Panc1 (cell line): ENCODE measurements around the gene STYXL1. TPM values are rescaled to one million over a fixed set of nuclear protein-coding genes. Genes with fewer than 3 reads are reported as not detected.

Experiments
- ATAC-seq: fragments of 200-7000 bp; cut with Tn5 transposase; 2 replicates; pipeline ENCODE4 v1.9.1; 2020; ENCODE audit warnings: mild to moderate bottlenecking, moderate library complexity
- BruUV-seq: library from RNA; stranded (reverse); fragments of 400-500 nt; replicated peaks from 2 replicates; lab custom pipeline; 2021; lab: Mats Ljungman, UMichigan
- CTCF ChIA-PET: fragments of 300-600 bp; sonication (Branson Sonifier 250); formaldehyde crosslinking; loops from one replicate; lab custom pipeline; 2022; ENCODE audit warnings: antibody characterized with exemption; lab: Charles Lee
- POLR2A ChIA-PET: fragments of 300-600 bp; sonication (Branson Sonifier 250); formaldehyde crosslinking; loops from one replicate; lab custom pipeline; 2022; ENCODE audit warnings: antibody characterized with exemption; lab: Charles Lee
- DNase-seq: peaks from one replicate; pipeline ENCODE4 v3.0.0-alpha.2; 2010; ENCODE audit warnings: low read depth, low spot score
- H3K27ac ChIP-seq: 2 replicates; pipeline ENCODE4 v1.5.1; 2011; ENCODE audit warnings: mild to moderate bottlenecking, low read length, inconsistent platforms
- H3K27me3 ChIP-seq: fragments of 200-500 bp; sonication (Bioruptor generic); 2 replicates; pipeline ENCODE4 v1.6.0; 2014; ENCODE audit warnings: low read length, inconsistent platforms; ENCODE audit not compliant: control insufficient read depth, insufficient read depth
- H3K36me3 ChIP-seq: fragments of 200-500 bp; sonication (Bioruptor generic); 2 replicates; pipeline ENCODE4 v1.5.1; 2014; ENCODE audit warnings: inconsistent platforms, mild to moderate bottlenecking, low read length, moderate library complexity; ENCODE audit not compliant: control insufficient read depth, insufficient read depth
- H3K4me1 ChIP-seq: 2 replicates; pipeline ENCODE4 v1.5.1; 2011; ENCODE audit warnings: inconsistent platforms, mild to moderate bottlenecking, low read length, moderate library complexity; ENCODE audit not compliant: control insufficient read depth, insufficient read depth
- H3K4me3 ChIP-seq, 2 experiments: 2 replicates each; pipeline ENCODE4 v1.5.1; 2011 to 2012; ENCODE audit warnings: low read depth in 2 of 2, low read length in 2 of 2, mild to moderate bottlenecking in 2 of 2, inconsistent platforms in 1 of 2, moderate library complexity in 1 of 2
- H3K9me3 ChIP-seq: fragments of 200-500 bp; sonication (Bioruptor generic); 2 replicates; pipeline ENCODE4 v1.5.1; 2014; ENCODE audit warnings: low read depth, mild to moderate bottlenecking, inconsistent platforms, low read length, moderate library complexity; ENCODE audit not compliant: control insufficient read depth, insufficient read depth
- CTCF ChIP-seq: fragments of 450-650 bp; IDR thresholded peaks from 2 replicates; pipeline ENCODE4 v1.5.1; 2017; ENCODE audit warnings: mild to moderate bottlenecking
- POLR2AphosphoS5 ChIP-seq: IDR thresholded peaks from 2 replicates; pipeline ENCODE4 v1.6.1; 2012; ENCODE audit warnings: mild to moderate bottlenecking, low read depth, low read length, moderate library complexity
- REST ChIP-seq, 2 experiments: IDR thresholded peaks; 2 replicates each; pipeline ENCODE4 v1.6.1; 2011 to 2012; ENCODE audit warnings: low read depth in 2 of 2, control low read depth in 1 of 2, low read length in 1 of 2, mild to moderate bottlenecking in 1 of 2, moderate library complexity in 1 of 2; ENCODE audit not compliant: insufficient read depth in 1 of 2
- SIN3A ChIP-seq: IDR thresholded peaks from 2 replicates; pipeline ENCODE4 v1.6.1; 2012; ENCODE audit warnings: low read depth, mild to moderate bottlenecking, low read length, moderate library complexity, borderline replicate concordance; ENCODE audit not compliant: insufficient read depth
- TCF7L2 ChIP-seq: IDR thresholded peaks from 2 replicates; pipeline ENCODE4 v1.6.1; 2011; ENCODE audit warnings: mild to moderate bottlenecking, low read depth, low read length, inconsistent platforms
- in situ Hi-C: cut with HindIII; loops from 2 replicates; pipeline ENCODE4 v1.10.0; 2016; ENCODE audit warnings: low sequenced_read_pairs, low pct_unique_long_range_greater_than_20kb
- intact Hi-C: fragments of 100-400 bp; cut with micrococcal nuclease; formaldehyde crosslinking; loops from one replicate; pipeline ENCODE4 v1.10.0; 2022; ENCODE audit not compliant: unreplicated experiment
- total RNA-seq: library from RNA; stranded (reverse); gene quantifications from one replicate; pipeline ENCODE4 v1.2.1, GENCODE V29; 2021; ENCODE audit not compliant: unreplicated experiment

Gene STYXL1
- total RNA-seq, 1 experiment from 2014 or later, result 57.6 TPM

- H3K27me3 ChIP-seq, result no peaks in the 10 kb centered on the region
- H3K9me3 ChIP-seq, result no peaks in the 10 kb centered on the region
- no TSS peak for BruUV-seq
- H3K4me1 ChIP-seq, result peaks cover 6% of the 10 kb centered on the region
- POLR2A ChIA-PET, result no interaction called here
- no peak overlapping the region for H3K4me3 ChIP-seq
- H3K36me3 ChIP-seq, result no peaks in the 10 kb centered on the region
- CTCF ChIA-PET, result no interaction called here
- in situ Hi-C loops (no loop called here), intact Hi-C loops (no loop called here)
- TF ChIP-seq REST (IDR thresholded peaks at IDR 0.05; ENCODE audit: insufficient read depth in 1 of 2, low read depth in 2 of 2, low read length in 1 of 2) (no peak), POLR2AphosphoS5 (no peak), CTCF (no peak), TCF7L2 (no peak), SIN3A (no peak)
- ATAC-seq (no peak), DNase-seq (no peak)
- H3K27ac ChIP-seq, result no peak overlapping the region
These were observed 25.7 kb upstream of the STYXL1 start for GRCh38 chr7:76073335-76073990.

GRCh38 chr7:76072243-76073148 is 24.7 kb upstream of the STYXL1 start:
- ChIA-PET CTCF (no interaction called here), POLR2A (no interaction called here)
- no peaks in the 10 kb centered on the region for H3K9me3 ChIP-seq
- ATAC-seq (no peak), DNase-seq (no peak)
- no peaks in the 10 kb centered on the region for H3K27me3 ChIP-seq
- BruUV-seq, result no TSS peak
- no peak overlapping the region for H3K27ac ChIP-seq
- TF ChIP-seq SIN3A (no peak), CTCF (no peak), TCF7L2 (no peak), REST (IDR thresholded peaks at IDR 0.05; ENCODE audit: insufficient read depth in 1 of 2, low read depth in 2 of 2, low read length in 1 of 2) (no peak), POLR2AphosphoS5 (no peak)
- intact Hi-C loops (no loop called here), in situ Hi-C loops (no loop called here)
- peaks cover 9% of the 10 kb centered on the region for H3K4me1 ChIP-seq
- no peak overlapping the region for H3K4me3 ChIP-seq
- H3K36me3 ChIP-seq, result no peaks in the 10 kb centered on the region
